NCI-H2029 (cell line): Measurements from ENCODE around the gene DTNBP1.

Experiments used
- DNase-seq: peaks from one replicate; lab custom pipeline; 2025; lab: John Stamatoyannopoulos, UW

DTNBP1 gene

GRCh38 chr6:15479761-15480160 is 183.1 kb downstream of the DTNBP1 start:
- DNase-seq: no peak

- no peak for DNase-seq
Observed at GRCh38 chr6:15477746-15478145, 185.1 kb downstream of the DTNBP1 start.

DNA sequence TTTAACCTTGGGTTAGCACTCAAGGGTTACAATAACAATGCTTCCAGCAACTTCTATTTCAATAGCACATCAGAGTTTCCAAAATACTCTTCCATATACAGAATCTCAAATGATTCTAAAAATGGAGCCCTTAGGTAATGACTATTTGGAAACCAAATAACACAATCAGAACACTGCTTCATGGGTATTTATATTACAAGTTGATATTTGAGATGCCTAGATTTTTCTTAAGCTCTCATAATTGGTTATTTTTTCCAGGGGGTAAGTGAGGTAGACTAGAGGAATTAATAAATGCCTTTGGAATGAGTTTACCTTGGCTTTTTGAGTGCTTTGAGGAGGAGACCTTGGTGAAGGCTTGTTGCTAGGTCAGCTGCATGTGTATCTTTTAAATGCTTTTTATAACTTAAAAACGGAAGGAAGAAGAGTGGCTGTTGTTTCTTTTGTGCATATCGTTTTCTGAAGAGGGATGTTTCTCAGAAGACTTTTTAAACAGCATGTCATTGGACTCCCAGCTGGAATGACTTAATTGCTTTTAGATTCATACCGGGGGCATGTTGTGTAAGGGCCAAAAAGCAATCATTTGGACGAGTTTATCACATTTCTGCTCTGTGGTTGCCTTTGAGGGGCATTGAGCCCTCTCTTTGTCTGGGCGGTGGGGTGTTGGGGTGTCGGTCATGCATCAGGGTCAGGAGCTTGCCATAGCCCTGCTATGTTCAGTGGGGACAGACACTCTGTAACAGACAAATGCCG is 186.0 kb downstream of the DTNBP1 start:
- no peak for DNase-seq

DNA sequence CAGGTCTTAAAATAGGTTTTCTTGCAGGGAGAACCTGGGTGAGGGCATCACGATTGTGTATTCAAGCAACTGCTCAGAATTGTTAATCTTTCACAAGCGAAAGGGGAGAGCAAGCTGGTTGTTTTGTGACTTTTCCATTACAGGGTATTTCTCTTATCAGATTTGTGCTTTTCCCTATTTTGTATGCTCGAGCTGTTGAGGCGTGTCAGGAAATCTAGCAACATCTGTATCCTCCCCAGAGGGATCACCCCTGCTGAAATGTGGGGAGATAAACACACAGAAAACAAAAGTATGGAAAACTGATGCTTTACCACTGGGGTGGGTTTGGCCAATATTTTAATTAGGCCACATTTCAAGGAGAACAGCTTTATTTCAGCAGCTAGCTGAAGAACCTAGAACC is 187.0 kb downstream of the DTNBP1 start:
- DNase-seq: no peak

DNA sequence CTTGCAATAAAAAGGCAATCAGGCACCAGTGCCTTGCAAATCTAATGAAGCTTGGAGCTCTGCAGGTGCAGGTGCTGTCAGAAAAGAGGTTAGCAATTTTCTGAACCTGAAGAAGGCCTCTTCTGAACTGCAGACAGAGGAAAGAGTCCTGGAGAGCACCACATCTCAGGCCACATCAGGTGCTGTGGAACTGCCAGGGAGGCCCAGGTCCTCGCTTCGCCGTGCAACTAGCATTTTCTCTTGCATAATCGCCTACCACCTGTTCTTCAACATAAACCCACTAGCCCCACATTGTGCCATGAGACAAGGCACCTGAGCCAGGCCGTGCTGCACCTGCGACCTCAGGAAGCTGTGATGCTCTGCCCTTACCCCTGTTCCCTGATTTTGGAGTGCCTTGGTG is 187.6 kb downstream of the DTNBP1 start:
- DNase-seq: no peak

DNA sequence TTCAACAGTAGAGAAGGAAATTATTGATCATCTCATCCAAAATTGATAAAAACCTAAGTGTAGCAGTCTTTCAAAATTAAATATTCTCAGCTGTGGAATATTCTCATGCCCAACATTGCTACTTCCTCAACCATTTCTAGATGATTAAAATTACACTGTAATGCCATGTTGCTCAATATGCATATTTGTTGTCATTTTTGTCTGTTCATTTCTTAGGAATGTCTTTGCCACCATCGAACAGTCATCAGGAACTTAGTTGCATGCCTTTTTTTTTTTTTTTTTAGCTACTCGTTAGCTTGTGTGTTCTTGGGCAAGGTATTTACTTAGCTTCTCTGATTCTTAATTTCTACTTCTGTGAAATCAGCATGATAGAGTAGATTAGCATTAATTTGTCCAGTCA is 188.6 kb downstream of the DTNBP1 start:
- no peak for DNase-seq

DNA sequence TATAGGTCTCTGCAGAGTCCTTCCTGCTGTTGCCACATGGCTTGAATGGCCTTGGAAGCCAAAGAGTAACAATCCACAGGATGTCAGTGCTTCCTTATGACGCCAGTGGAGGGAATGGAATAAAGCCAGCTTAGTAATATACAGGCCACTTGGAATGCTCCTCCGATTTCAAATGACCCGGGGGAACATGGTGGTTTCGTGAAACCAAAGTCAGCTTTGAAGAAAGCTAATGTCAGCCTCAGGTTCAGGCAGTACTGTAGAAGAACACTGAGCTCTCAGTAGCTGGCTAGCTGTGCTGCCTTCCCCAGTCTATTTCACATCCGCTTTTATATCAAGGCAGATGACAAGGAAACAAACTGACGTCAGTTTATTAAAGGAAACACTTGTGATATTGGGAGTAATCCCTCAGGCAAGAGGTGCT is 189.1 kb downstream of the DTNBP1 start:
- DNase-seq: peak; percentile 69

DNA sequence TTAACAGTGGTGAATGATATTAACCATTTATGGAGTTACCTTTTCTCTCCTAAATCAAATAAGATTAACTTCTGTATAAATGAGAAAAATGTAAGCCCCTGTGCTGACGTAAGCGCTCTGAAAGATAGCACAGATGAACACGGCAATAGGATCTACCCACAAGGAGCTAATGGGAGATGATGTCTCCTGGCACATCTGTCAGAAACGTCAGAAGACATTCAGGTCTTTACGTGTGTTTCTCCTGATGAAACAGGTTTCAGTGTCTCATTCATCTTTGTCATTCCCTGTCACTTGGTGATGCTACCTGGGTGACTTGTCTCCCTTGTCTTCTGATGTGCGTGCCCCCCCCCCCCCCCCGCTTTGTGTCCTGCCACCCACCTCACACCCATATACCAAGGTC is 189.7 kb downstream of the DTNBP1 start:
- DNase-seq: no peak
